Measurements from ENCODE around the gene CTSF. TPM values are rescaled to one million over a fixed set of nuclear protein-coding genes. Genes with fewer than 3 reads are reported as not detected.
"Not testable (repeated sequence)": the region's sequence is repeated elsewhere in the genome, so short reads cannot be mapped to it uniquely, and the experiment has no call there.

Gene CTSF
- total and polyA plus RNA-seq, 4 donors: 50.2 to 102 (median 79.8) TPM

DNA sequence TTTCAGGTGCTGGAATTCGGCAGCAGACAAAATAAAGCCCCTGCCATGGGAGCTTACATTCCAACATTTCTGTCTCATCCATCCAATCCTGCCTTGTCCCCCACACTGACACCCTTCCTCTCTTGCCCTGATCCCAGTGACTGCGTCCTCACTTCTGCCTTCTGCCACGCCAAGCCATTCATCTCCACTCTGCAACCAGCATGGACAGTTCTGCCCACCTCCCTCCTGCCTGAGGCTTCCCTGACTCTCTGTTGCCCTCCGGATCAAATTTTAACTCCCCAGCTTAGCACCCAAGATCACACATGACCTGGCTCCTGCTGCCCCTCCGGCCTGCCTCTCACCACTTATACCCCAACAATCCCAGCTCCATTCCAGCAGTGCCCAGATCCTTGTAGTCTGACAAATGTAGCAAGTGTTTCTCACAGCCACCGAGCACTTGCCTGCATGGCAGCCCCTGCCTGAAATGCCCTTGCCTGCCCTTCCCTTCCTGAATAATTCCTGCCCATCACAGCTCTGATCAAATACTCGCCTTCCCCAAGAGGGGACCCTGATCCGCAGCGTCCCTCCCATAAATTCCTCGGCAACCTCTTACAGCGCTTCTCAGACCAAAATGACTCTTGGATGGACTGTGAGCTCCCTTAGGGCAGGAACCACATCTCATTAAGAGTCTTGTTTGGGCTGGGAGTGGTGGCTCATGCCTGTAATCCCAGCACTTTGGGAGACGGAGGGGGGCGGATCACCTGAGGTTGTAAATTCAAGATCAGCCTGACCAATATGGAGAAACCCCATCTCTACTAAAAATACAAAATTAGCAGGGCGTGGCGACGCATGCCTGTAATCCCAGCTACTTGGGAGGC is 19.4 kb downstream of the CTSF start:
- peaks cover 26% of the 10 kb centered on the region for H3K4me1 ChIP-seq (ENCODE audit: control insufficient read depth, insufficient read depth, low read length)
- no peak for DNase-seq (ENCODE audit: low read depth in 4 of 6, low spot score in 6 of 6)
- 51% methylated on average over 12 of the region's 16 CpGs for WGBS (ENCODE audit: insufficient coverage)
- peaks cover 4% of the 10 kb centered on the region for H3K27me3 ChIP-seq (ENCODE audit: control insufficient read depth, insufficient read depth, low read length)
- no peak overlapping the region for H3K27ac ChIP-seq (ENCODE audit: low read depth, low read length)
- H3K4me3 ChIP-seq (ENCODE audit: low read depth, low read length): no peak overlapping the region
- H3K9me3 ChIP-seq (ENCODE audit: control insufficient read depth, insufficient read depth, low read length): no peaks in the 10 kb centered on the region
- no peaks in the 10 kb centered on the region for H3K36me3 ChIP-seq (ENCODE audit: control insufficient read depth, insufficient read depth, low read length)

DNA sequence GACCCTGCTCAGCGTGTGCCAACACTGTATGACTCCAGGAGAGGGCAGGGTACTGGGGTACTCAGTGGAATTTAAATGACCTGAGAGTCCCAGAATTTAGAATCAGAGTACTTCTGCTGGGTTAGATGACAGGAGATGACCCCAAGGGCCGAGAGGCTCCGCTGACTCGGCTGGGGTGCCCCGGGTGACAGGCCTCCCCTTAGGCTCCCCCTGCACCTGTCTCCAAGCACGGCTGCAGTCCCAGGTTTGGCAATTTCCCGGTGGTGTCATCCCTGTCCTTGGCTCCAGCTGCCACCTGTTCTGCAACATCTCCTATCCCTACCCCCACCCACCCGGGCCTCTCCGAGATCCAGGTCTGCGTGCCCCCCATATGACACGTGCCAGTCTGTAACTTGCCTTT is 20.4 kb downstream of the CTSF start:
- no peak for DNase-seq (ENCODE audit: low read depth in 4 of 6, low spot score in 6 of 6)
- no peak overlapping the region for H3K4me3 ChIP-seq (ENCODE audit: low read depth, low read length)

DNA sequence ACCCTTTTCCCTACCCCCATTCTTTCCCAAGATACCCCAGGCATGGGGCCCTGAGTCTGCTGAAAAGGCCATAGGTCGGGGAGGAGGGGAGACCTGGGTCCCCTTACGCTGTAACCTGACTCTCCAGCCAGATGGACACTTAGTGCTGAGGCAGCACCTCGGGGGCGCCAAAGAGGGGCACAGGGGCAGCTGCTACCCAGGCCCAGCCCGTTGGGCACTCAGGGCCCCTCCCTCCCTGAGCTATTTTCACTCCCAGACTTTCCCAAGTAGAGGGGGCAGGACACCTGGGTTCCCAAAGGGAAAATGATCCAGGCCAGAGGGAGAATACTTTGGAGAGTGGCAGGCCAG is 20.8 kb downstream of the CTSF start:
- H3K36me3 ChIP-seq (ENCODE audit: control insufficient read depth, insufficient read depth, low read length): peaks cover 13% of the 10 kb centered on the region
- H3K4me1 ChIP-seq (ENCODE audit: control insufficient read depth, insufficient read depth, low read length): peaks cover 37% of the 10 kb centered on the region
- no peaks in the 10 kb centered on the region for H3K9me3 ChIP-seq (ENCODE audit: control insufficient read depth, insufficient read depth, low read length)
- H3K27me3 ChIP-seq (ENCODE audit: control insufficient read depth, insufficient read depth, low read length): peaks cover 4% of the 10 kb centered on the region
- no peak for DNase-seq (ENCODE audit: low read depth in 4 of 6, low spot score in 6 of 6)
- no peak overlapping the region for H3K4me3 ChIP-seq (ENCODE audit: low read depth, low read length)
- 24% methylated on average over 4 of the region's 5 CpGs for WGBS (ENCODE audit: insufficient coverage)
- no peak overlapping the region for H3K27ac ChIP-seq (ENCODE audit: low read depth, low read length)

More for the DNA sequence above, 20.4 kb downstream of the CTSF start:
- Histone ChIP-seq H3K36me3 (ENCODE audit: control insufficient read depth, insufficient read depth, low read length) (peaks cover 9% of the 10 kb centered on the region), H3K27ac (ENCODE audit: low read depth, low read length) (no peak overlapping the region), H3K4me1 (ENCODE audit: control insufficient read depth, insufficient read depth, low read length) (peaks cover 36% of the 10 kb centered on the region), H3K27me3 (ENCODE audit: control insufficient read depth, insufficient read depth, low read length) (peaks cover 4% of the 10 kb centered on the region), H3K9me3 (ENCODE audit: control insufficient read depth, insufficient read depth, low read length) (no peaks in the 10 kb centered on the region)
- WGBS (ENCODE audit: insufficient coverage): 45% methylated on average over 11 of the region's 11 CpGs

DNA sequence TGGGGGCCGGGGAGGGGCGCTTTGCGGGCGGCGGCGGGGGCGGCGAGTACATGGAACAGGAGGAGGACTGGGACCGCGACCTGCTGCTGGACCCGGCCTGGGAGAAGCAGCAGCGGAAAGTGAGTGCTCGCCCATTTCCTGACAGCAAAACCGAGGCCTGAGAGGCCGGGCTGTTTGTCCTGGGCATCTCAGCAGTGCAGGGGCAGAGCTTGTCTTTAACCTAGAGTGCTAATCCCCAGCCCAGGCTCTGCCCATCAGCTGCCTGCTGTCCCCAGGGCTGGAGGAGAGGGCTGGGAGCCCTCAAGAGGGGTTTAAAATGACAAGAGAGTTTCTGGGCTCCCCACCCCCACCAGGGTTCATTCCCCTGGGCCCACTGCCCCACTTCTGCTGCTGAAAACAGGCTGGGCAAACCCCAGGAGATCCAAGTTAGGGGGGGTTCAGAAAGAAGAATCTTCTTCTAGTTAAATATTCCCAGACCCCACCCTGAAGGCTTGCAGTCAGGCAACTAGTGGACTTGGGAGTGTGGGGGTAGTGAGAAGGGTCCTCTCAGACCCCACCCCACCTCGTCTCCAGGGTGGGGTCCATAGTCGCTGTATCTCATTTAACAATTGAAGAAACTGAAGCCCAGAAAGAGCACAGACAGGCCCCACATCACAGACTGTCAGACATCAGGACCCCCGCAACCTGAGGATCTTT is 21.3 kb downstream of the CTSF start:
- H3K9me3 ChIP-seq (ENCODE audit: control insufficient read depth, insufficient read depth, low read length): no peaks in the 10 kb centered on the region
- 14% methylated on average over 15 of the region's 18 CpGs for WGBS (ENCODE audit: insufficient coverage)
- H3K27ac ChIP-seq (ENCODE audit: low read depth, low read length): no peak overlapping the region
- no peak for DNase-seq (ENCODE audit: low read depth in 4 of 6, low spot score in 6 of 6)
- H3K4me1 ChIP-seq (ENCODE audit: control insufficient read depth, insufficient read depth, low read length): peaks cover 37% of the 10 kb centered on the region
- no peak overlapping the region for H3K4me3 ChIP-seq (ENCODE audit: low read depth, low read length)
- H3K36me3 ChIP-seq (ENCODE audit: control insufficient read depth, insufficient read depth, low read length): peaks cover 19% of the 10 kb centered on the region
- peaks cover 4% of the 10 kb centered on the region for H3K27me3 ChIP-seq (ENCODE audit: control insufficient read depth, insufficient read depth, low read length)

DNA sequence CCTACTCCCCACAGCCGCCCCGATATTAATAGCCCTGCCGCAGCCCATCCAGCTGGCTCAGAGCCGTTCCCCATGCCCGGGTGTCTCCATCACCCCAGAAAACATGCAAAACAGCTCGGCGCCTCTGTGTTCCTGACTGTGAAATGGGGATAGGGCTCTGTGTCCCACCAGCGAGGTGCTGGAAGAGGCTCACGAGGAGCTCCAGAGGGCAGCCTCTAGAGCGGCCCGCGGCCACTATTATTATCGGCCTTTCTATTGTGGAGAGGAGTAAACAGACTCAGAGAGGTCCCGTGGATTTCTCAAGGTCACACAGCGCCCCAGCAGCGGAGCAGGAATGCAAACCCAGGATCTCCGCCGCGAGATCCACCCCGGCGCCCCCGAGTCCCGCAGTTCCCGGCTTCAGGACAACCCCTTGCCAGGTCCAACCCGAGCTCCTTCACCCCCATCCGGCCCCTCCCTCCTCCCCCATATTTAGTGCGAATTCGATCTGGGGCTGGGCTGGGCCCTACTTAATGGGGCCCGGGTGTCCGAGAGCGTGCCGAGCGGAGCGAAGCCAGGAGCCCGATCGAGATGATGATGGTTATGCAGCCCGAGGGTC is 21.9 kb downstream of the CTSF start, which contains the start of gene ACTN3:
Gene ACTN3, plus strand, starts transcription at position 536 of the 598 bp plus-strand sequence. Its CDS starts 35 bp downstream, at position 571.
- Histone ChIP-seq H3K27ac (ENCODE audit: low read depth, low read length) (peak within 1 kb of the TSS; percentile 33), H3K9me3 (ENCODE audit: control insufficient read depth, insufficient read depth, low read length) (no peaks in the 10 kb centered on the region), H3K27me3 (ENCODE audit: control insufficient read depth, insufficient read depth, low read length) (peaks cover 4% of the 10 kb centered on the region), H3K36me3 (ENCODE audit: control insufficient read depth, insufficient read depth, low read length) (peaks cover 25% of the 10 kb centered on the region), H3K4me3 (ENCODE audit: low read depth, low read length) (peak within 1 kb of the TSS; percentile 56), H3K4me1 (ENCODE audit: control insufficient read depth, insufficient read depth, low read length) (peaks cover 37% of the 10 kb centered on the region)
- no peak for DNase-seq (ENCODE audit: low read depth in 4 of 6, low spot score in 6 of 6)
- 3% methylated on average over 30 of the region's 37 CpGs for WGBS (ENCODE audit: insufficient coverage)

DNA sequence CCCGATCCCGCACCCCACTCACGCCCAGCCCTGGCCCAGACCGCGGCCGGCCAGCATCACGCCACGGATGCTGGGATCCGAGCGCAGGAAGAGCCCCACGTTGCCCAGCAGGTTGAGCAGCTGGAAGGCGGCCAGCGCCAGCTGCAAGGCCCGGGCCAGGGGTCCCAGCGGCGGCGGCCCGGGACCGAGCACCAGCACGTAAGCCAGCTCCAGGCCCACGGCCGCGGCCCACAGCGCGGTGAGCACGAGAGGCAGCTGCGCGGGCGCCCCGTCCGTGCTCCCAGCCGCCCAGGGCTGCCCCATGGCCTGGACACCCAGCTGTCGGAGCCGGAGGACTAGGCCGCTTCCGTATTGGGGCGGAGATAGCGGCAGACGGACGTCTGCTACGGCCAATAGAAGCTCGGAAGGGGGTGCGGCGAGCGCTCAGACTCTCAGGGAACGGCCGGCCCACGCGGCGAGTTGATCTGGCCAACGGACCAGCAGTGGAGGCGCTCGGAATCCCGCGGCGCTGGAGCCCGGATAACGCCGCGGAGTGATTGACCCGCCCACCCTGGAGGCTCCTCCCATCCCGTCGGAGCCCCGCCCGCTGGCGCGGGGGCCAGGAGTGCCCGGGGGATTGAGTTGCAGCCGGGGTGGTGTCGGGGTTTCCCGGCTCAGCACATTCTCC is 22.6 kb downstream of the CTSF start, which contains the start of gene ZDHHC24:
Gene ZDHHC24, minus strand, starts transcription at position 348 of the 667 bp plus-strand sequence. Its CDS starts 45 bp downstream, at position 303.
- H3K27me3 ChIP-seq (ENCODE audit: control insufficient read depth, insufficient read depth, low read length): peaks cover 4% of the 10 kb centered on the region
- H3K27ac ChIP-seq (ENCODE audit: low read depth, low read length): peak within 1 kb of the TSS; percentile 33
- H3K9me3 ChIP-seq (ENCODE audit: control insufficient read depth, insufficient read depth, low read length): no peaks in the 10 kb centered on the region
- DNase-seq (ENCODE audit: low read depth in 4 of 6, low spot score in 6 of 6): peak; percentile 74 to 97 (median 89)
- WGBS (ENCODE audit: insufficient coverage): 0% methylated on average over 71 of the region's 71 CpGs
- H3K4me3 ChIP-seq (ENCODE audit: low read depth, low read length): peak within 1 kb of the TSS; percentile 56
- H3K36me3 ChIP-seq (ENCODE audit: control insufficient read depth, insufficient read depth, low read length): peaks cover 28% of the 10 kb centered on the region
- H3K4me1 ChIP-seq (ENCODE audit: control insufficient read depth, insufficient read depth, low read length): peaks cover 37% of the 10 kb centered on the region

DNA sequence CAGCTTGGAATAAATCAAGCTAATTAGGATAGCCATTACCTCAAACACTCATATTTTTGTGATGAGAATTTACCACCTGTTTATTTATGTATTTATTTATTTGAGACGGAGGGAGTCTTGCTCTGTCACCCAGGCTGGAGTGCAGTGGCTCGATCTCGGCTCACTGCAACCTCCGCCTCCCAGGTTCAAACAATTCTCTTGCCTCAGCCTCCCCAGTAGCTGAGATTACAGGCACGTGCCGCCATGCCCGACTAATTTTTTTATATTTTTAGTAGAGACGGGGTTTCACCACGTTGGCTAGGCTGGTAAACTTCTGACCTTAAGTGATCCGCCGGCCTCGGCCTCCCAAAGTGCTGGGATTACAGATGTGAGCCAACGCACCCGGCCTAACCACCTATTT is 23.5 kb downstream of the CTSF start:
- not testable (repeated sequence) for H3K4me3 ChIP-seq (ENCODE audit: low read depth, low read length); H3K27ac ChIP-seq (ENCODE audit: low read depth, low read length)
- H3K4me1 ChIP-seq (ENCODE audit: control insufficient read depth, insufficient read depth, low read length): peaks cover 37% of the 10 kb centered on the region

DNA sequence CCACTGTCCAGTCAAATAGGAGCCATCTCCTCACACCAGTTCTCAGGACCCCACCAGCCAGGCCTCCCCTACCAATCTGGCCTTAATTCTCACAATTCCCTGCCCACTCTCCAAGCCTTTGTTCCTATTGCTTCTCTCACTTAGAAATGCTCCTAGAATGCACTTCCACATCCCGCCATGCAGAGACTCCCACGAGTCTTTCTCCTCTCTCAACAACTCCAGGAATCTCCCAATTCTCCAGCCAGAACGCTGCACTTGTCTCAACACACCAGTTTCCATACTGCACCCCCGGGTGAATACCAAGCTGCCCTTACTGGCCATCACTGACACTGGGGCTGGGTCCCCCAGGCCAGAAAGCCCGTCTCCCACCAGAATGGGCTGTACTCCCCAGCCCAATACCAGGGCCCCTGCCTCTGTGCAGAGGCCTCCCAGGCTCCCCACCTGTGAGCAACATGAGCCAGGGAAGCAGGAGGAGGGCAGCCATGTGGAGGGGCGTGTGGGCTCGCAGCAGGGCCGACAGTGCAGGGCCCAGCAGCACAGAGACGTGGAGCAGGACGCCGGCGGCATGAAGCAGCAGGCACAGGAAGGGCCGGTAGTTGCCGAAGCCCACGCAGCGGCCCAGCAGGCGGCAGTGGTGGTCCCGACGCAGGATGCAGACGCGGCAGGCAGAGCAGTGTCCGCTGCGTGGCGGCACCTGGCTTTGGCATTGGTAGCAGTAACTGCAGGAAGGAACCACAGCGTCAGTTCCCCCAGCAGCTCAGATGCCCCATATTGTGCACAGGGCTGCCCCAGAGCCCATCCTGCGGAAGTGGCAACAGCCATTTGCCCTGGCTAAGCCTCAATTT is 24.9 kb downstream of the CTSF start:
- Histone ChIP-seq H3K4me3 (ENCODE audit: low read depth, low read length) (peak overlapping the region; percentile 12), H3K4me1 (ENCODE audit: control insufficient read depth, insufficient read depth, low read length) (peaks cover 37% of the 10 kb centered on the region), H3K27ac (ENCODE audit: low read depth, low read length) (peak overlapping the region; percentile 57), H3K9me3 (ENCODE audit: control insufficient read depth, insufficient read depth, low read length) (no peaks in the 10 kb centered on the region), H3K27me3 (ENCODE audit: control insufficient read depth, insufficient read depth, low read length) (peaks cover 2% of the 10 kb centered on the region), H3K36me3 (ENCODE audit: control insufficient read depth, insufficient read depth, low read length) (peaks cover 44% of the 10 kb centered on the region)
- DNase-seq (ENCODE audit: low read depth in 4 of 6, low spot score in 6 of 6): peak in 4 of 6 donors; percentile 45 to 87 (median 62)
- 17% methylated on average over 26 of the region's 26 CpGs for WGBS (ENCODE audit: insufficient coverage)

More for the DNA sequence above, 23.5 kb downstream of the CTSF start:
- H3K27me3 ChIP-seq (ENCODE audit: control insufficient read depth, insufficient read depth, low read length); H3K9me3 ChIP-seq (ENCODE audit: control insufficient read depth, insufficient read depth, low read length); DNase-seq (ENCODE audit: low read depth in 4 of 6, low spot score in 6 of 6): not testable (repeated sequence)
- WGBS (ENCODE audit: insufficient coverage): 88% methylated on average over 8 of the region's 14 CpGs
- peaks cover 29% of the 10 kb centered on the region for H3K36me3 ChIP-seq (ENCODE audit: control insufficient read depth, insufficient read depth, low read length)

Data from spinal cord (tissue), 10 donors.